ENCODE results near the gene KCNK18.
A peak's percentile ranks its signal among the peaks of the same experiment; 100 is the strongest.
"Not testable (repeated sequence)": the region's sequence is repeated elsewhere in the genome, so short reads cannot be mapped to it uniquely, and the experiment has no call there.

KCNK18 gene

DNA sequence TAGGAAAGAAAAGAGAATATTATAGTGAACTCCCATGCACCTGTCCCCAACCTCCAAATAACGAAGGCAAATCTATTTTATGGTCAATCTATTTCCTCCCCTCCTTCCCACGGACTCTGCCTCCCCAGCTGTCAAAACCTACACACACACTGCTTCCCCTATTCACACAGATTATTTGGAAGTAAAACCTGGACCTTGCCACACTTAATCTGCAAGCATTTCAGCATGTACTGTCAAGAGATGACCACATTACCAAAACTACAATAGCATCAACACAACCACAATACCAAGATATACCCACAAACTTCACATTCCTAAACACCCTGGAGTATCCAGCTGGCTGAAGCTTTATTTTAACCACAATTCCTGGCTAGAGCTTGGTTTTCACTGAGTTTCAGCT is 27.8 kb upstream of the KCNK18 start:
- no peak for FAIRE-seq
- no peak for DNase-seq (ENCODE audit: insufficient read length, low spot score)

DNA sequence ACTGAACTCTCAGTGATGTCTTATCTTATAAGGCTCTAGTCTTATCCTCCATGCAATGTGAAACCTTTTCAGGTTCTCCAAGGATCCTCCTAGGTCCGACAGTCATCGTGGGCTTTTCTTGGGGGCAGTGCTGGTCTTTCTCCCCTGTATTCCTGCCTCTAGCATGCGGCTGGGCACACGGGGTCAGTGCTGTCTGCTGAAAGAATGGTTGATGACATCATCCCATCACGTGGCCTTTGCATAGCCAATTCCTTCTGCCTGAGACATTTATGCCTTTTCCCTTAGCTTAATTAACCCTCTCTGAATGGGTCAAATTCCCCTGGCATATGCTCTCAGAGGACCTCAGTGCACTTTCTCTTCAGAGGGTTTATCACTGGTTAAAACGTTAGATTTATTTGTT is 27.0 kb upstream of the KCNK18 start:
- DNase-seq (ENCODE audit: insufficient read length, low spot score) (no peak), FAIRE-seq (no peak)

DNA sequence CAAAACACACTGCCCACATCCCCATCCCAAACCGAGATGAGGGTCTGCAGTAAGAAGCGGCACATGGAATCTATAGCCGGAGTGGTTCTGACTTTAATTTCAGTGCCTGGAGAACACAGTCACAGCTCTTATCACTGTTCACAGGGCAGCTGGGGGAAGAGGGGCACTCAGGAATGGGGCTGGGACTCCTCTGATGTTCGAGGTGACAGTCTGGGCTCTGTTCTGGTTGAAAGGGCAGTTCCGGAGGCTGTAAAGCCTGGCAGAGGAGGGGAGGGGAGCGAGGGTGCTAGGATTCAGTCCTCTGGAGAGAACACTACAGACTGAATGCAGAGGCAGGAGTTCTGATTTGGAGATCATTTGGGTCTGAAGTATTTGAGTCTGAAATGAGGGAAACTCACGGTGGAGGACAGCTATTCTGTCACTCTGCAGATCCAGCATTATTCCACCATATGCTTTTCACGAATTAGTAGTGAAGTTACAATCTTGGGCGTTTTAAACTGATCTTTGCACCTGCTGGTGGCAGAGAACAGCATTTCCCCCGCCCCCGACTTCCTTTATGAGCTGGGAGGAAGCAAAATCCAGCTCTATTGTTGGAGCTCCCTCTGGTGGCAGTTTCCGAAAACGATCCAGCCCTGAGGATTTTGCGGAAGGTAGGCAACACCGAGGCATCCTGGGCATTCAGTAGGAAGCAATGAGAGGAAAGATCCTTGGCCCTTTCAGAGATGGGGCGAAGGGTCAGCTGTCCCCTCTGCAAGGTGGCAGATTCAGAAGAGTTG is 22.7 kb upstream of the KCNK18 start:
- FAIRE-seq (peak; percentile 98), DNase-seq (ENCODE audit: insufficient read length, low spot score) (peak; percentile 61)

DNA sequence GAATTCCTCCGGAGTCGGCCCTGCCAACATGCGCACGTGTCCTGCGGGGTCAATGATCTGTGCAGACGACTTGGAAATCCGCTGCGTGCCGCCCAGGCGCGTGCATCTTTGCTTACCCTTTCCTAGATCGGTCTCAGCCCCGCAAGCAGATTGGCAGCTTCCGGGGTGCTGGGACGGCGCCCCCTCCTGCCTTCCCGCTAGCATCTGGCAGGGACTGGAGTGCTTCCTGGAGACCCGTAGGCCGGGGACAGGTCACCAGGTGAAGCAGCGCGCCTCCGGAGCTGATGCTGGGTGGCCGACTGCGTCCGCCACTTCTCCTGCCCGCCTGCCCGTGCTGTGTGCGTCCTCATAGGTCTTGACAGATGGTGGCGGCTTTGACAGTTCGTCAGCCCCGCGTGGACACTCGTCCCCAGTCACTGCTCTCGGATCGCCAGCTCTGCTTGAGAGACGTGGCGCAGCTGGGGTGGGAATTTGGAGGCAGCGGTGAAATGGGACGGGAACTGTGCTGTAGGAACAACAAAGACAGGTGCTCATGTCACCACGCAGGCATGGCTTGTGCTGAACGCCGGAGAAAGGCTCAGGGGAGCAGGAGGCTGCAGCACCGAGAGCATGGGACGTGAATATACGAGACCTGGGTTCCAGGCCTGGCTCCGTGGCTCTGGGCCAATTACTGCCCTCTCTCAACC is 21.9 kb upstream of the KCNK18 start:
- DNase-seq (ENCODE audit: insufficient read length, low spot score) (no peak), FAIRE-seq (peak; percentile 55)

DNA sequence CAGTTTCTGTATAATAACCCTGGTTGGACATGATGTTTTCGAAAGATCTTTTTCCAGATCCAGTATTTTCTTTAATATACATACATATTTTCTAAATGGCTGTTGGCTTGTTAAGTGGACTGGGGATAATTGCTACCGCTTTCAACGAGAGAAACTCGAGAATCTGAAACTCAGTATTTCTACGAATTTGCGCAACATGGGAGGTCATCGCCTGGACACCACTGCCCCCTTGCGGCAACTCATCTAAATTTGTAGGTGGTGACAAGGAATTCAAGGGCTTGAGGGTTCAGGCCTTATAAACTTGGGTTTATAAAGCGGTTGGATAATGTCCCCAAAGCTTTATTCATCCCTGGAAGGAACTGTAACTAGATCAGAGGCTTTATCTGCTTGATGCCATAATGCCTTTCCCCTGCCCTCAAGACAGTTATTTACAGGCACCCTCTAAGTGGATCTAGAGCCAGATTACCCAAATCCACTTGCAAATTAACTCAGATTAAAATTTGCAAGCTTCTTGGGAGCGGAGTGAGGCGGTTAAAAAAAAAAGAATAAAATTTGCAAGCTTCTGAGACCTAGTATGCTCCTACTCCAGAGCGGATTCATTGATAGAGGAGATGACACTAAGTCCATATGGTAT is 21.3 kb upstream of the KCNK18 start:
- FAIRE-seq (peak; percentile 78), DNase-seq (ENCODE audit: insufficient read length, low spot score) (peak; percentile 58)

DNA sequence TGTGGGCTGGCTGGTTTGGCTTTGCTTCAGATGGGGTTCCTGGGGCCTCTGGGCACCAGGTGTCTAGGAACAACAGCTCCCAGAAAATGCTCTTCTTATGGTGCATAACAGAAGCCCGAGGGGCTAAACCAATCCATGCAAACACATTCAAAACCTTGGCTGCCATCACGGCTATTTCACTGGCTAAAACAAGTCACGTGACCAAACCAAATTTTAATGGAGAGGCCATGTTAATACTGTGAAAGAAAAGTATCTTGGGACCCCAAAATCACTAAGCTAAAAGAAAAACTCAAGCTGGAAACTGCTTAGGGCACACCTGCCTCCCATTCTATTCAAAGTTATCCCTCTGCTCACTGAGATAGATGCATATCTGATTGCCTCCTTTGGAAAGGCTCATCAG is 19.1 kb upstream of the KCNK18 start:
- DNase-seq (ENCODE audit: insufficient read length, low spot score), result no peak
- no peak for FAIRE-seq

DNA sequence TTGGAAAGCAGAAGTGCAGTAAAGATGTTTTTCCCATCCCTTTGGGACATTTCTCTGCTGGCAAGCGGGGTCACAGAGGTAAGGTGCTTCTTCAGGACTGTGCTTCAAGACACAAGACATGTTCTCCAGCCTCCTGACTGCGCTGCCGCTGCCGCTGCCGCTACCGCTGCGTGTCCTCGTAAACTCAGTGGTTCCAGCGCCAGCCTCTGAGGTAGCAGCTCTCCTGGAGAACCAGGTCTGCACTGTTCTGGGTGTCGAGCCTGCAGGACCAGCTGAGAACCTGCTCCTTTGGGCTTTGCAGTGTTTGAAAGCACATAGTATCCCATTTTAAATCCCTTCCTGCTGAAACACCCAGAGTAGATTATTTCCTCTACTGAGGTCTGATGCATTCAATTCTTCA is 13.0 kb upstream of the KCNK18 start:
- DNase-seq (ENCODE audit: insufficient read length, low spot score) (no peak), FAIRE-seq (no peak)

DNA sequence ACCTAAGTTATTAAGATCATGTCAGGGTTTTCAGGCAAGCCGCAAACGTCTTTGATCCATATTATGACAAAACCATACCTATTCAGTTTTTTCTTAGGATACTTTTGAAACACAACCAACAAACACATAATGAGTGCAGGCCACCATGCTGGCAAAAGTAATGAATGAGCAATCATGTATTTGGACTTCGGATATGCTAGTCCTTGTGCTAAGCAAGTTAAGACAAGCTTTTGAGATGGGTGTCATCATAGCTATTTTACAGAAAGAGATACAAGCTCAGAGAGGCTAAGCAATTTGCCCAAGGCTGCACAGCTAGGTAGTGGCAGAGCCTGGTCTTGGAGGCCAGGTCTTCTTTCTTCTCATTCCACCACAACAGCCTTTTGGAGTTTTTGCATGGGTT is 12.5 kb upstream of the KCNK18 start:
- DNase-seq (ENCODE audit: insufficient read length, low spot score), result no peak
- no peak for FAIRE-seq

DNA sequence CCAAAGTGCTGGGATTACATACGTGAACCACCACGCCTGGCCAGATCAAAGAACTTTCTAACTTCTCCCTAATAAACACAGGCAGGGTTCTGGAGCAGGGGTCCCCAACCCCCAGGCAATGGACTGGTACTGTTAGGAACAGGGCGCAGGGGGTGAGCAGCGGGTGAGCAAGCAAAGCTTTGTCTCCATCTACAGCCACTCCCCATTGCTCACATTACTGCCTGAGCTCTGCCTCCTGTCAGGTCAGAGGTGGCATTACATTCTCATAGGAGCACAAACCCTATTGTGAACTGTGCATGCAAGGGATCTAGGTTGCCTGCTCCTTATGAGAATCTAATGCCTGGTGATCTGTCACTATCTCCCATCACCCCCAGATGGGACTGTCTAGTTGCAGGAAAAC is 11.5 kb upstream of the KCNK18 start:
- DNase-seq (ENCODE audit: insufficient read length, low spot score); FAIRE-seq: not testable (repeated sequence)

DNA sequence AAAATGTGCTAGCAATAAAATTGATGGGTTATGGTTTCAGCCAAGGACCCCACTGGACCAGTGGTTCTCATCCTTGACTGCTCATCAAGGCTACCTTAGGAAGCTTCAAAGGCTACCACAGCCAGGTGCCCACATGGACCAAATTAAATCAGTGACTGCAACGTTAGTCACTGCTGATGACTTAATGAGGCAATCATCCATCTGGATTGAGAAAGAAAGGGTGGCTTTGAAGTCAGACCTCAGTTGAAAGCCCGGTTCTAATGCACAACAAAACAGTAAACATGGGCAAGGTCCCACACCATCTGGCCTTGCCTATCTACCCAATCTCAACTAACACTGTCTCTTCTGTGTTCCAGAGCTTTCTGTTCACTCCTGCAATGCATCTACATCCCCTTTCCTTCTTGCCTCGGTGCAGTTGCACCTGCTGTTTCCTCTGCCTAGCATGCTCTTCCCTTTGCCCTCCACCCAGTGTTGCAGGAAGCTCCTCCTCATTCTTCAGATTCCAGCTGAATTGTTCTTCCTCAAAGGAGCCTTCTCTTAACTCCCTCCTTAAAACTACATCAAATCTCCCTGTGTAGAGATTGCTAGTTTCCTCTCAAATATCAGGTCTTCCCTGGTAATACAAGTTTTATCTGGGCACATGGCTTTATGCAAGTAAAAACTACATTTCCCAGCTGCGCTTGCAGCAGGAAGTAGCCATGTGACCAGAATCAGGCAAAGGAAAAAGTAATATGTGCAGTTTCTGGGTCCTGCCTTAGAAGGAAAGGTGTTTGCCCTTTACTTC is 10.3 kb upstream of the KCNK18 start:
- FAIRE-seq, result no peak
- no peak for DNase-seq (ENCODE audit: insufficient read length, low spot score)

DNA sequence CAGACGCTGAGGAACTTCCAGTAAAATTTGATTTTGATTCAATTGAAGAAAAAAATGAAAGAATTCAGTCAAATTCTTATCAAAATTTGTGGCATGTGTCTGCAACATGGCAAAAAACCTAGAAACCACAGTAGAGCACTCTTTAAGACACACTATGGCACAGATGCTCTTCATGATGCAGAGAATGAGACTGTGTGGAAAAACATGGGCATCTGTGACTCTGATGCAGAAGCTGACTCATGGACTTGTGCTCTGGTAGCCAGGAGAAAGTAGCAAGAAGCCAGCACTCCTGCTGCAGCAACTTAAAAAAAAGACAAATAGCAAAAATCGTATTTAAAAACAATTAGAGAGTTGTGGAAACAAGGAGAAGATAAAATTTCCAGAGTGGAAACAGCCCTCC is 8.9 kb upstream of the KCNK18 start:
- no peak for FAIRE-seq

DNA sequence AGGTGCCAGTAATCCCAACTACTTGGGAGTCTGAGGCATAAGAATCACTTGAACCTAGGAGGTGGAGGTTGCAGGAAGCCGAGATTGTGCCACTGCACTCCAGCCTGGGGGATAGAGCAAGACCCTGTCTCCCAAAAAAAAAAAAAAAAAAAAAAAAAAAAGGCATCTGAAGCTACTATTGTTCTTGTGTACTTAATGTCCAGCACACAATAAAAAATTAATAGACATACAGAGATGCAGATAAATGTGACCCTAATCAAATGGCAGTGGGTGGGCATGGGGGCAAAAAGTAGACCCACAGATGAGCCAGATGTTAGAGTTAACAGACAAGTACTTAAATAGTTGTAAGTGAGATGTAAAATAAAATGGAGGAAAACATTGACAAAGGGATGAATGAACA is 7.7 kb upstream of the KCNK18 start:
- no peak for DNase-seq (ENCODE audit: insufficient read length, low spot score)
- FAIRE-seq, result no peak

More for the DNA sequence above, 8.9 kb upstream of the KCNK18 start:
- no peak for DNase-seq (ENCODE audit: insufficient read length, low spot score)

DNA sequence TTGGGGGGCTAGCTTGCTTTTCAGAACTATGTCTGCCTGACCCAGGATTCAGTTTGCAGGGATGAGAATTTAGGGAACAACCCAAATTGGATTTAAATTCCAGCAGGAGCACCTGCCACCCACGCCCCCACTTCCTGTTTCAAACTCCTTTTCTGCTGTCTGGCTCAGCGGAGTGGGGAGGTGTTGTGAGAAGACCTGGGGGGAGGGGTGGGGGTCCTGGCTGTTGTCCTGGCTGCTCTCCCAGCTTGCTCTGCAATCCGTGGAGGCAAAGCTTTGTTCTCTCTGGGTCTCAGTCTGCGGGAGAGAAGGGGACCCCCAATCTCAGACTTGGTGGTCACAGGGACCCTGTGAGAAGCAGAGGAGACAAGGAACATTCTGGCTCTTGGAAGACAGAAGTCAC is 799 bp downstream of the KCNK18 start:
- FAIRE-seq, result no peak
- DNase-seq (ENCODE audit: insufficient read length, low spot score), result no peak

DNA sequence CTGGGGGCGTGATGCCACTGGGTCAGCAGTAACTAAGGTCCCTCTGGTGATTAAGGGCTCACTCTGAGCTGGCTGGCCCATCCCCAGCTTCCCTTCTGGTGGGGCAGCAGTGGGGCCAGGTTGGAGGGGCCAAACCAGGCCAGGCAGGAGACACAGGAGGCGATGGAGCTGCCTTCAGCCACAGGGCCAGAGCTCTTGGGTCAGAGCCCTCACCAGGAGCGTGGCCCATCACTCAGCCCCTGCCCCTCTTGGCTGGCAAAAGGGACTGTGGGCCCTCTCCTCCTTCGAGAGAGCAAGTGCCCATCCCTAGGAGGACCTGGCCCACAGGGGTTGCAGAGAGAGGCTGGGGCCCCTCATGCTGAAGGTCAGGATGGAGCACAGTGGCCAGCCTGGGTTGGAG is 4.5 kb downstream of the KCNK18 start:
- DNase-seq (ENCODE audit: insufficient read length, low spot score) (no peak), FAIRE-seq (no peak)

DNA sequence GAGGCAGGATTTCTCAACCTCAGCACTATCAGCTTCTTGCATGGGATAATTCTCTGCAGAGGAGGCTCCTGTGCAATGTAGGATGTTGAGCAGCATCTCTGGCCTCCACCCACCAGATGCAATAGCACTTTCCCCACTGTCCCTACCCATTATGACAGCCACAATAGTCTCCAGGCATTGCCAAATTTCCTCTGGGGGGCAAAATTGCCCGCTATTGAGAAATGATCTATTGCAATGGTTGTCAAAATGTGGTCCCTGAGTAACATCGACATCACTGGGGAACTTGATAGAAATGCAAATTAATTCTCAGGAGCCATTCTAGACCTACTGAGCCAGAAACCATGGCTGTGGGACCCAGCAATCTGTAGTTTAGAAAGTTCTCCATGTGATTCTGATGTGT is 7.0 kb downstream of the KCNK18 start:
- FAIRE-seq (no peak), DNase-seq (ENCODE audit: insufficient read length, low spot score) (no peak)

DNA sequence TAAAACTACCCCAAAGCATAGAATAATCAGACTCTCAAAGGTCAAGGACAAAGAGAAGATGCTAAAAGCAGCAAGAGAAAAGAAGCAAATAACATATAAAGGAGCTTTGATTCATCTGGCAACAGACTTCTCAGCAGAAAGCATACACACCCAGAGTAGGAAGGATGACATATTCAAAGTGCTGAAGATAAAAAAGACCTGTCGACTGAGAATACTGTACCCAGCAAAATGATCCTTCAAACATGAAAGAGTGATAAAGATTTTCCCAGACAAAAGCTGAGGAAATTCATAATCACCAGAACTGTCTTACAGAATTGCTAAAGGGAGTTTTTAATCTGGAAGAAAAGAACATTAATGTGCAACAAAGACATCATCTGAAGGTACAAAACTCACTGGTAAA is 14.9 kb downstream of the KCNK18 start:
- FAIRE-seq, result no peak
- no peak for DNase-seq (ENCODE audit: insufficient read length, low spot score)

DNA sequence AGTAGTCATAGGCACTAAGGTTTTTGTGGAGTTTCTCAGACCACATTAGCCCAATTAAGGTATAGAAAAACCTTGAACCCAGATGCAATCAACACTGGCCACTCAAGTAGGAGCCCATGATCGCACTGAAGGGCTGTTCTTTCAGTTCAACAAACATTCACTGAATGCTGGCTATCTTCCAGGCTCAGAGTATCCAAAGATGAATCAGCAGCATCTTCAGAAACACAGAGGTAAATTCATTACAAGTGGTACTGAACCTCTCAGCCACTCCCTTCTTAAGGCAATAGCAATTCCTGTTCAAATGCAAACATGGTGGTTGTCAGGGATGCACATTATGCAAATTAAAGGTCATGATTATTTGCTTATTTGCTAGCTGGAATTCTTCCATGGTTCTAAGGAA is 17.1 kb downstream of the KCNK18 start:
- FAIRE-seq (no peak), DNase-seq (ENCODE audit: insufficient read length, low spot score) (no peak)

DNA sequence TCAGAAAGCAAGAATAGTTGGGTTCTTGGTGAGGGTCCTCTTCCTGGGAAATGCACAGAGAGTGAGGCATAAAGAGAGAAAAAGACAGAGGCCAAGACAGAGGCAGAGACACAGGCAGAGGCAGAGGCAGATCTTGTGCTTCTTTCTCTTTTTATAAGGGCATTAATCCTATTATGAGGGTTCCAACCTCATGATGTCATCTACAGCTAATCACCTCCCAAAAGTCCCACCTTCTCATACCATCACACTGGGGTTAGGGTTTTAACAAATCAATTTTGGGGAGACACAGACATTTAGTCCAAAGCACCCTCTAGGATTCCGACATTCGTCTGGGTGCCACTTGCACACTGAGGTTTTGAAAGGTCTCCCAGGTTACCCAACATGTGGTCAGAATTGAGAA is 17.8 kb downstream of the KCNK18 start:
- FAIRE-seq (no peak), DNase-seq (ENCODE audit: insufficient read length, low spot score) (no peak)

DNA sequence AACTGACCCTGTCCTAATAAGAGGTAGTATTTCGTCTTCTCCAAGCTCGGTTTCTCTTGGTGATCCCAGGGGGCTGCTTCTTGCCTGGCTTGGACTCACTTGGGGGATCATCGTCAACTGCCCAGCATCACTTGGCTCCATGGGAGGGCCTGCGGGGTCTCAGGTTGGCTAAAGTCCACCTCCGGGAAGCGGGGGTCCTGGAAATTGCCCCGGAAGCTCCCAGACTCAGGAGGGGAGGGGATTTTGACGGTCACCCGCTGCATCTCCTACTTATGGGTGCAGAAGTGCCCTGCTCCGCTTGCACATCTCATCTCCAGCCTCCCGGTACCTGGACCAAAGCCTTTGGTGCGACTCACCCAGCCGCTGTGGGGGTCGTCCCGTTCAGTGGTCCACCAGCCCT is 18.7 kb downstream of the KCNK18 start:
- no peak for FAIRE-seq

DNA sequence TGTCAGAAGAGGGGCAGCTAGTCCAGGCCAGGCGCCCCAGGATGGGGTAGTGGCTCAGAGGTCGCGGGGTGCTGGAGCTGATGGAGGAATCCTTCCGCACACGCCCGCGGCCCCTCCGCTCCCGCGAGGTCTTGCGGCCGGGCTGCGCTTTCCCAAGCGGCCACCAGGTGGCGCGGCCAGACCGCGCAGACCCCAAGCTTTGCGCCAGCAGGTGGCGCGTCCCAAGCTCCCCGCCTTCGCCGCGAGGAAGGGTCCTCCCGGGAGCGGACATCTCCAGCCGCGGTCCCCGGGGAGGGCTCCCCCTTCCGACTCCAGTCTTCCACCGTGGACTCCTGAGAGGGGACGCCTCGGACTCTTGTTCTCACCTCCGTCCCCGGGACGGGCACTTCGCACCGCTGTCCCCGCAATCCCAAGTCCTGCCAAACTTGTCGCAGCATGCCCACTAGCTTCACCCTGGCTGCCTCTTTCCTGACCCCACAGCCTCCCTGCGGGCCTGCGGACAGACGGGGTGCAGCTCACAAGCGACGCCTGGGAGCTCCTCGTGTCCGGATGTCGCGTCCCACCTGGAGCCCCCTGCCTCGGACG is 19.4 kb downstream of the KCNK18 start:
- FAIRE-seq, result peak; percentile 74

More for the DNA sequence above, 18.7 kb downstream of the KCNK18 start:
- no peak for DNase-seq (ENCODE audit: insufficient read length, low spot score)

More for the DNA sequence above, 19.4 kb downstream of the KCNK18 start:
- DNase-seq (ENCODE audit: insufficient read length, low spot score), result peak; percentile 87

Measured in GM19239 (cell line).